NCI-H1694 (cell line): Measurements from ENCODE around the gene LGI1.

ENCODE experiments used
- DNase-seq: peaks from one replicate; lab custom pipeline; 2025; lab: John Stamatoyannopoulos, UW

LGI1 gene

GRCh38 chr10:93755443-93756116, 2.2 kb upstream of the LGI1 start:
- no peak for DNase-seq

- DNase-seq, result no peak
Measured at GRCh38 chr10:93756118-93756517, 1.6 kb upstream of the LGI1 start.

GRCh38 chr10:93757136-93757535, 600 bp upstream of the LGI1 start:
- DNase-seq, result no peak

- no peak for DNase-seq
Measured at GRCh38 chr10:93758508-93758885, 761 bp downstream of the LGI1 start.

- DNase-seq, result no peak
Measured at GRCh38 chr10:93758891-93759410, 1.2 kb downstream of the LGI1 start.

GRCh38 chr10:93760490-93760889, 2.8 kb downstream of the LGI1 start:
- DNase-seq, result no peak

GRCh38 chr10:93762979-93763391, 5.2 kb downstream of the LGI1 start:
- DNase-seq, result no peak

GRCh38 chr10:93766918-93767317, 9.2 kb downstream of the LGI1 start:
- DNase-seq, result no peak

GRCh38 chr10:93767724-93768399, 10.1 kb downstream of the LGI1 start:
- no peak for DNase-seq

GRCh38 chr10:93768892-93769291, 11.2 kb downstream of the LGI1 start:
- no peak for DNase-seq

- DNase-seq, result no peak
Measured at GRCh38 chr10:93771354-93771753, 13.6 kb downstream of the LGI1 start.

- DNase-seq, result no peak
Measured at GRCh38 chr10:93773120-93773519, 15.4 kb downstream of the LGI1 start.

- DNase-seq, result no peak
Measured at GRCh38 chr10:93773705-93774104, 16.0 kb downstream of the LGI1 start.

- DNase-seq, result no peak
Measured at GRCh38 chr10:93775356-93775755, 17.6 kb downstream of the LGI1 start.

- no peak for DNase-seq
Measured at GRCh38 chr10:93777092-93777491, 19.4 kb downstream of the LGI1 start.

- DNase-seq, result no peak
Measured at GRCh38 chr10:93784059-93784458, 26.3 kb downstream of the LGI1 start.

- DNase-seq, result no peak
Measured at GRCh38 chr10:93788413-93789208, 30.9 kb downstream of the LGI1 start.

- DNase-seq, result no peak
Measured at GRCh38 chr10:93790439-93790838, 32.7 kb downstream of the LGI1 start.

- no peak for DNase-seq
Measured at GRCh38 chr10:93796167-93796566, 38.4 kb downstream of the LGI1 start.

GRCh38 chr10:93797825-93798224, 40.1 kb downstream of the LGI1 start:
- DNase-seq, result no peak

GRCh38 chr10:93799155-93799708, 41.5 kb downstream of the LGI1 start:
- DNase-seq, result no peak

GRCh38 chr10:93804200-93804599, 46.5 kb downstream of the LGI1 start:
- DNase-seq, result no peak

GRCh38 chr10:93806903-93807302, 49.2 kb downstream of the LGI1 start:
- DNase-seq, result no peak
